Brain pericyte (primary cell): ENCODE measurements around the gene OBP2B.
"Not testable (repeated sequence)": the region's sequence is repeated elsewhere in the genome, so short reads cannot be mapped to it uniquely, and the experiment has no call there.

ENCODE experiments used
- DNase-seq: peaks from one replicate; pipeline ENCODE4 v3.0.0-alpha.2; 2012; ENCODE audit warnings: low read depth, low spot score

The OBP2B gene

GRCh38 chr9:133208880-133209300 lies at the start of gene OBP2B:
OBP2B (minus strand) TSS chr9:133209250; CDS start chr9:133209199, 51 bp downstream.
- DNase-seq, result not testable (repeated sequence)

GRCh38 chr9:133258061-133259015 lies 49.3 kb upstream of the OBP2B start:
- no peak for DNase-seq

- no peak for DNase-seq
Observed at GRCh38 chr9:133257465-133257956, 48.5 kb upstream of the OBP2B start.

- DNase-seq, result no peak
Observed at GRCh38 chr9:133256686-133257091, 47.6 kb upstream of the OBP2B start.

- no peak for DNase-seq
Observed at GRCh38 chr9:133256136-133256461, 47.0 kb upstream of the OBP2B start.

GRCh38 chr9:133255371-133256135 lies 46.5 kb upstream of the OBP2B start:
- no peak for DNase-seq

GRCh38 chr9:133254471-133254870 lies 45.4 kb upstream of the OBP2B start:
- no peak for DNase-seq

GRCh38 chr9:133253268-133253667 lies 44.2 kb upstream of the OBP2B start:
- no peak for DNase-seq

GRCh38 chr9:133252301-133253020 lies 43.4 kb upstream of the OBP2B start:
- no peak for DNase-seq

- DNase-seq, result no peak
Observed at GRCh38 chr9:133251773-133252172, 42.7 kb upstream of the OBP2B start.

GRCh38 chr9:133251221-133251620 lies 42.2 kb upstream of the OBP2B start:
- not testable (repeated sequence) for DNase-seq

GRCh38 chr9:133250741-133251170 lies 41.7 kb upstream of the OBP2B start:
- DNase-seq, result no peak

- DNase-seq, result no peak
Observed at GRCh38 chr9:133249337-133249736, 40.3 kb upstream of the OBP2B start.

GRCh38 chr9:133248726-133249295 lies 39.8 kb upstream of the OBP2B start:
- DNase-seq, result no peak

GRCh38 chr9:133247632-133248031 lies 38.6 kb upstream of the OBP2B start:
- DNase-seq, result no peak

- no peak for DNase-seq
Observed at GRCh38 chr9:133246991-133247390, 37.9 kb upstream of the OBP2B start.

GRCh38 chr9:133246562-133246961 lies 37.5 kb upstream of the OBP2B start:
- no peak for DNase-seq

- no peak for DNase-seq
Observed at GRCh38 chr9:133242991-133243390, 33.9 kb upstream of the OBP2B start.

GRCh38 chr9:133242241-133242640 lies 33.2 kb upstream of the OBP2B start:
- no peak for DNase-seq

- DNase-seq, result no peak
Observed at GRCh38 chr9:133239533-133240090, 30.6 kb upstream of the OBP2B start.
